ENCODE measurements around the gene TLX3. TPM values are rescaled to one million over a fixed set of nuclear protein-coding genes. Genes with fewer than 3 reads are reported as not detected.

TLX3 gene
- total and polyA plus RNA-seq, 10 of the 15 experiments (the other 5 are each of a cell fraction or from before 2014, with no cell fraction given) = not detected

- 10% methylated on average over 4 of the region's 4 CpGs for WGBS (ENCODE audit: insufficient coverage, insufficient replicate concordance, low lambda C conversion rate, missing lambda C conversion rate)
- H3K9ac ChIP-seq (ENCODE audit: control insufficient read depth, insufficient read depth, low read length) = no peak overlapping the region
- POLR2A ChIA-PET = no interaction called here
- no TSS peak for BruUV-seq (replicated peaks)
- H2AFZ ChIP-seq (ENCODE audit: control insufficient read depth, low read depth, low read length) = no peak overlapping the region
- SMC1A ChIA-PET (ENCODE audit: uncharacterized antibody, unreplicated experiment) = no interaction called here
- H3K27me3 ChIP-seq (replicated peaks in 1 of 2; ENCODE audit: control insufficient read depth in 2 of 2, insufficient read depth in 2 of 2, low read length in 1 of 2) = peaks cover 7 to 9% of the 10 kb centered on the region in 2 experiments; a peak in 3 of 4 replicates
- H3K9me3 ChIP-seq (replicated peaks; ENCODE audit: control insufficient read depth, insufficient read depth, low read length) = no peaks in the 10 kb centered on the region
- in situ Hi-C loops (cut with MboI) (no loop called here), intact Hi-C loops (cut with micrococcal nuclease; ENCODE audit: unreplicated experiment) (no loop called here)
- DNase-seq (ENCODE audit: low read depth, low spot score) = no peak
- no peaks in the 10 kb centered on the region for H3K36me3 ChIP-seq (ENCODE audit: control insufficient read depth in 2 of 2, insufficient read depth in 2 of 2, low read length in 1 of 2)
- no peak overlapping the region for H3K27ac ChIP-seq (ENCODE audit: control insufficient read depth, insufficient read depth)
- H3K4me1 ChIP-seq (ENCODE audit: control insufficient read depth, insufficient read depth, low read length) = no peaks in the 10 kb centered on the region
- H3K79me2 ChIP-seq (ENCODE audit: control insufficient read depth, insufficient read depth, low read length) = no peaks in the 10 kb centered on the region
- TF ChIP-seq ZNF384 (IDR thresholded peaks at IDR 0.05; ENCODE audit: borderline replicate concordance, low read depth, low read length) = no peak
- no peak for TF ChIP-seq NR2F1 (conservative IDR thresholded peaks at IDR 0.05)
- TF ChIP-seq NFXL1 (IDR thresholded peaks at IDR 0.05; ENCODE audit: borderline replicate concordance) = no peak
- TF ChIP-seq RAD51 (IDR thresholded peaks at IDR 0.05) = no peak
- TF ChIP-seq ZBTB11 (CRISPR knock-in tag; IDR thresholded peaks at IDR 0.05) = no peak
- no peak for TF ChIP-seq MYB (IDR thresholded peaks at IDR 0.05; ENCODE audit: borderline replicate concordance, low read depth, low read length)
- TF ChIP-seq RCOR1 (conservative IDR thresholded peaks at IDR 0.05; ENCODE audit: low read depth, low read length) = no peak
- H4K20me1 ChIP-seq (ENCODE audit: control insufficient read depth, insufficient read depth) = no peaks in the 10 kb centered on the region
- FAIRE-seq = no peak
- CTCF ChIA-PET = no interaction called here
- RAD21 ChIA-PET (ENCODE audit: unreplicated experiment) = no interaction called here
- no peak overlapping the region for H3K4me3 ChIP-seq
- no peak overlapping the region for H3K4me2 ChIP-seq (ENCODE audit: control insufficient read depth, insufficient read depth)
- no peak for ATAC-seq
These were observed 9.8 kb upstream of the TLX3 start for GRCh38 chr5:171299228-171299627.
